K562 (cell line): ENCODE results near the gene PDIA4. TPM values are rescaled to one million over a fixed set of nuclear protein-coding genes. Genes with fewer than 3 reads are reported as not detected.

Source experiments
- ARNT ChIP-seq, 2 experiments: fragments of 450-650 bp; IDR thresholded peaks; 2 replicates each; pipeline ENCODE4 v1.6.1; 2016; ENCODE audit warnings: mild to moderate bottlenecking in 1 of 2
- BDP1 ChIP-seq: IDR thresholded peaks from 3 replicates; pipeline ENCODE4 v1.6.1; 2011; ENCODE audit not compliant: insufficient read length, insufficient read depth
- GABPB2 ChIP-seq: fragments of 250-450 bp; sonication (Bioruptor Pico); conservative IDR thresholded peaks from 2 replicates; pipeline ENCODE4 v1.5.1; 2021; ENCODE audit warnings: mild to moderate bottlenecking
- HDAC8 ChIP-seq: fragments of 450-650 bp; IDR thresholded peaks from 2 replicates; pipeline ENCODE4 v1.6.1; 2016; ENCODE audit warnings: mild to moderate bottlenecking, missing genetic modification characterization, moderate library complexity, missing compliant biosample characterization
- HNRNPH1 ChIP-seq: fragments of 200-400 bp; formaldehyde crosslinking; optimal IDR thresholded peaks from 2 replicates; pipeline ENCODE3; 2017; ENCODE audit warnings: low read depth, mild to moderate bottlenecking, low read length, moderate library complexity
- MITF ChIP-seq: IDR thresholded peaks from 2 replicates; pipeline ENCODE4 v1.6.1; 2014; ENCODE audit warnings: antibody characterized with exemption
- NR2C1 ChIP-seq, 2 experiments: fragments of 450-650 bp; IDR thresholded peaks; 2 replicates each; pipeline ENCODE4 v1.6.1; 2017; ENCODE audit warnings: mild to moderate bottlenecking in 2 of 2, antibody characterized with exemption in 1 of 2, inconsistent platforms in 1 of 2, missing compliant biosample characterization in 1 of 2, missing genetic modification characterization in 1 of 2
- PHB ChIP-seq: fragments of 250-450 bp; sonication (Bioruptor Pico); IDR thresholded peaks from 2 replicates; pipeline ENCODE4 v1.5.0; 2021
- POLR2AphosphoS5 ChIP-seq: IDR thresholded peaks from 2 replicates; pipeline ENCODE4 v1.6.1; 2011; ENCODE audit warnings: mild to moderate bottlenecking, low read depth, low read length, moderate library complexity; ENCODE audit not compliant: control insufficient read depth, insufficient read depth
- POLR2H ChIP-seq: IDR thresholded peaks from 2 replicates; pipeline ENCODE4 v1.6.1; 2016; ENCODE audit warnings: missing genetic modification characterization, low read depth, mild to moderate bottlenecking, control low read depth, missing compliant biosample characterization, moderate library complexity
- RAD21 ChIP-seq, 2 experiments: fragments of 250-450 bp in 1 of 2; fragments of 450-650 bp in 1 of 2; sonication (Bioruptor Pico) in 1 of 2; formaldehyde crosslinking in 1 of 2; IDR thresholded peaks in 1 of 2; conservative IDR thresholded peaks in 1 of 2; 2 replicates each; pipeline versions ENCODE4 v1.4.0 to v1.8.0; 2020 to 2022; ENCODE audit warnings: mild to moderate bottlenecking in 2 of 2, moderate library complexity in 1 of 2
- STAT5A ChIP-seq: IDR thresholded peaks from 2 replicates; pipeline ENCODE4 v1.6.1; 2012; ENCODE audit warnings: low read length, inconsistent platforms, borderline replicate concordance
- TCF7L2 ChIP-seq: fragments of 150-350 bp; IDR thresholded peaks from 2 replicates; pipeline ENCODE4 v1.6.1; 2016; ENCODE audit warnings: low read depth, mild to moderate bottlenecking, low read length, moderate library complexity
- TGIF2 ChIP-seq: sonication (generic); formaldehyde crosslinking; IDR thresholded peaks from 2 replicates; pipeline ENCODE4 v1.8.1; 2022; ENCODE audit warnings: mild to moderate bottlenecking, missing genetic modification reagents, moderate library complexity
- TOE1 ChIP-seq, 2 experiments: fragments of 450-650 bp in 1 of 2; sonication (generic) in 1 of 2; formaldehyde crosslinking in 1 of 2; IDR thresholded peaks; 2 replicates each; pipeline versions ENCODE4 v1.7.1 to v1.8.0; 2016 to 2022; ENCODE audit warnings: borderline replicate concordance in 2 of 2, mild to moderate bottlenecking in 2 of 2, antibody characterized with exemption in 1 of 2, inconsistent platforms in 1 of 2, low read depth in 1 of 2, missing genetic modification reagents in 1 of 2, moderate library complexity in 1 of 2
- USF1 ChIP-seq: sonication (generic); formaldehyde crosslinking; IDR thresholded peaks from 2 replicates; pipeline ENCODE4 v1.9.0; 2022; ENCODE audit warnings: mild to moderate bottlenecking, missing genetic modification reagents
- YBX1 ChIP-seq: fragments of 450-650 bp; IDR thresholded peaks from 2 replicates; pipeline ENCODE4 v1.7.1; 2016; ENCODE audit warnings: mild to moderate bottlenecking
- ZBTB12 ChIP-seq: fragments of 250-450 bp; sonication (Bioruptor Pico); IDR thresholded peaks from 2 replicates; pipeline ENCODE4 v1.4.0; 2020
- ZFPM2 ChIP-seq: fragments of 250-450 bp; sonication (Bioruptor Pico); IDR thresholded peaks from 2 replicates; pipeline ENCODE4 v1.5.1; 2022; ENCODE audit warnings: mild to moderate bottlenecking
- ZNF263 ChIP-seq: sonication (generic); formaldehyde crosslinking; IDR thresholded peaks from 2 replicates; pipeline ENCODE4 v1.8.0; 2022; ENCODE audit warnings: mild to moderate bottlenecking, missing genetic modification reagents, borderline replicate concordance
- ZNF398 ChIP-seq: fragments of 250-450 bp; sonication (Bioruptor Pico); IDR thresholded peaks from 2 replicates; pipeline ENCODE4 v1.8.0; 2021; ENCODE audit warnings: moderate library complexity, mild to moderate bottlenecking, inconsistent platforms
- ZNF695 ChIP-seq: fragments of 450-650 bp; formaldehyde crosslinking; IDR thresholded peaks from 2 replicates; pipeline ENCODE4 v1.4.0; 2020; ENCODE audit warnings: mild to moderate bottlenecking, moderate library complexity
- ZNF830 ChIP-seq: fragments of 250-450 bp; sonication (Bioruptor Pico); IDR thresholded peaks from 2 replicates; pipeline ENCODE4 v1.5.0; 2021; ENCODE audit warnings: mild to moderate bottlenecking
- polyA plus RNA-seq, 8 experiments: library from polyadenylated mRNA; depleted of rRNA in 4 of 8; stranded (reverse) in 5 of 8; unstranded in 3 of 8; fragments of >200 nt; fragmentation: Nextera tagmentation in 2 of 8; fragmentation: Illumina TruSeq in 1 of 8; extraction: Ambion mirVana in 2 of 8; extraction: Trizol in 1 of 8; gene quantifications; 2 replicates each; pipeline versions ENCODE4 v1.2.1 to v1.2.3, GENCODE V29; 2011 to 2014; ENCODE audit warnings: inconsistent platforms in 1 of 8, missing spikeins in 1 of 8
- total RNA-seq, 7 experiments: library from RNA; depleted of rRNA in 6 of 7; stranded (reverse); fragments of >200 nt in 6 of 7; fragmentation: Illumina TruSeq in 2 of 7; extraction: Trizol in 2 of 7; gene quantifications; 2 replicates each; pipeline versions ENCODE4 v1.2.1 to v1.2.3, GENCODE V29; 2011 to 2021; ENCODE audit warnings: low replicate concordance in 1 of 7

The PDIA4 gene
- total and polyA plus RNA-seq, 9 of the 15 experiments (the other 6 are each of a cell fraction or from before 2014, with no cell fraction given) = 9.1 to 175 (median 146) TPM

- peak; percentile 5 to 13; a peak in 2 of 4 replicates for TF ChIP-seq RAD21 (CRISPR knock-in tag; conservative IDR thresholded peaks at IDR 0.05 in 1 of 2, IDR thresholded peaks at IDR 0.05 in 1 of 2)
- no peak for TF ChIP-seq ZFPM2 (CRISPR knock-in tag)
- TF ChIP-seq GABPB2 (CRISPR knock-in tag) = peak; percentile 67; the same call in 1 of the 2 replicates
- no peak for TF ChIP-seq POLR2AphosphoS5
- no peak for TF ChIP-seq YBX1
- no peak; the same call in 1 of the 2 replicates for TF ChIP-seq TOE1 (IDR thresholded peaks at IDR 0.05; ENCODE audit: borderline replicate concordance)
- TF ChIP-seq TOE1 (CRISPR knock-in tag; IDR thresholded peaks at IDR 0.05; ENCODE audit: borderline replicate concordance, low read depth) = no peak
- peak; percentile 48; the same call in 1 of the 2 replicates for TF ChIP-seq STAT5A
- TF ChIP-seq USF1 (CRISPR knock-in tag) = no peak
- TF ChIP-seq TGIF2 (CRISPR knock-in tag) = no peak
- TF ChIP-seq POLR2H (tag) = peak; percentile 100
- TF ChIP-seq MITF = no peak; the same call in 1 of the 2 replicates
- TF ChIP-seq HDAC8 = no peak
- no peak for TF ChIP-seq PHB (CRISPR knock-in tag)
- TF ChIP-seq BDP1 = peak; percentile 61
- TF ChIP-seq TCF7L2 = no peak
- TF ChIP-seq ZNF695 = no peak
- peak; percentile 66 for TF ChIP-seq ZBTB12 (CRISPR knock-in tag)
- no peak for TF ChIP-seq ZNF263
- TF ChIP-seq ZNF830 = no peak
- no peak for TF ChIP-seq ZNF398 (CRISPR knock-in tag)
- TF ChIP-seq HNRNPH1 = no peak
- TF ChIP-seq NR2C1 (IDR thresholded peaks at IDR 0.05) = peak; percentile 16; the same call in 1 of the 2 replicates
- TF ChIP-seq NR2C1 (tag; IDR thresholded peaks at IDR 0.05) = no peak
- peak in 1 of 2 experiments; percentile 97; a peak in 3 of 4 replicates for TF ChIP-seq ARNT (IDR thresholded peaks at IDR 0.05)
Observed at GRCh38 chr7:148987010-148987750, 41.1 kb downstream of the PDIA4 start (continued).
